GM18873 (cell line): ENCODE results near the gene KLHL36.
"Not testable (repeated sequence)": the region's sequence is repeated elsewhere in the genome, so short reads cannot be mapped to it uniquely, and the experiment has no call there.

ENCODE experiments used
- ATAC-seq: cut with Tn5 transposase; IDR thresholded peaks from one replicate; pipeline ENCODE4 v1.9.1; 2021; ENCODE audit warnings: mild to moderate bottlenecking, moderate library complexity, moderate number of reproducible peaks; ENCODE audit not compliant: unreplicated experiment, low FRiP score

Gene KLHL36

GRCh38 chr16:84667600-84668309, 19.4 kb downstream of the KLHL36 start:
- no peak for ATAC-seq

- no peak for ATAC-seq
Observed at GRCh38 chr16:84670063-84670462, 21.8 kb downstream of the KLHL36 start.

- no peak for ATAC-seq
Observed at GRCh38 chr16:84672276-84673202, 24.2 kb downstream of the KLHL36 start.

- ATAC-seq, result no peak
Observed at GRCh38 chr16:84673203-84673535, 24.9 kb downstream of the KLHL36 start.

- no peak for ATAC-seq
Observed at GRCh38 chr16:84673561-84673960, 25.2 kb downstream of the KLHL36 start.

GRCh38 chr16:84675423-84675822, 27.1 kb downstream of the KLHL36 start:
- no peak for ATAC-seq

- no peak for ATAC-seq
Observed at GRCh38 chr16:84675884-84676283, 27.6 kb downstream of the KLHL36 start.

GRCh38 chr16:84677017-84677803, 28.9 kb downstream of the KLHL36 start:
- no peak for ATAC-seq

GRCh38 chr16:84677849-84678248, 29.5 kb downstream of the KLHL36 start:
- ATAC-seq, result no peak

GRCh38 chr16:84678541-84678940, 30.2 kb downstream of the KLHL36 start:
- ATAC-seq, result no peak

GRCh38 chr16:84680165-84680842, 32.0 kb downstream of the KLHL36 start:
- ATAC-seq, result no peak

GRCh38 chr16:84680843-84681629, 32.7 kb downstream of the KLHL36 start:
- no peak for ATAC-seq

GRCh38 chr16:84683691-84684591, 35.6 kb downstream of the KLHL36 start:
- ATAC-seq, result no peak

GRCh38 chr16:84684592-84684965, 36.3 kb downstream of the KLHL36 start:
- ATAC-seq, result no peak

GRCh38 chr16:84685210-84685609, 36.9 kb downstream of the KLHL36 start:
- no peak for ATAC-seq

- ATAC-seq, result no peak
Observed at GRCh38 chr16:84686707-84687298, 38.5 kb downstream of the KLHL36 start.

GRCh38 chr16:84687715-84688114, 39.4 kb downstream of the KLHL36 start:
- no peak for ATAC-seq

- ATAC-seq, result not testable (repeated sequence)
Observed at GRCh38 chr16:84688163-84688562, 39.9 kb downstream of the KLHL36 start.
